SJSA1 (cell line): Measurements from ENCODE around the gene MRPS12. TPM values are rescaled to one million over a fixed set of nuclear protein-coding genes. Genes with fewer than 3 reads are reported as not detected.
"Not testable (repeated sequence)": the region's sequence is repeated elsewhere in the genome, so short reads cannot be mapped to it uniquely, and the experiment has no call there.

Experiments
- DNase-seq, 2 experiments: peaks; one replicate each; pipeline ENCODE4 v3.0.0-alpha.2; 2015 to 2020; ENCODE audit warnings: low spot score in 2 of 2, low read depth in 1 of 2
- H3K27ac ChIP-seq: fragments of 250-450 bp; sonication (Bioruptor Pico); 2 replicates; pipeline ENCODE4 v1.5.1; 2020; ENCODE audit warnings: mild to moderate bottlenecking, moderate library complexity
- H3K27me3 ChIP-seq: fragments of 250-450 bp; sonication (Bioruptor Pico); replicated peaks from 2 replicates; pipeline ENCODE4 v1.5.1; 2020; ENCODE audit warnings: mild to moderate bottlenecking, moderate library complexity
- H3K36me3 ChIP-seq: fragments of 250-450 bp; sonication (Bioruptor Pico); 2 replicates; pipeline ENCODE4 v1.5.1; 2020; ENCODE audit warnings: mild to moderate bottlenecking
- H3K4me1 ChIP-seq: fragments of 250-450 bp; sonication (Bioruptor Pico); replicated peaks from 2 replicates; pipeline ENCODE4 v1.6.1; 2021; ENCODE audit warnings: mild to moderate bottlenecking
- H3K4me3 ChIP-seq: fragments of 250-450 bp; sonication (Bioruptor Pico); 2 replicates; pipeline ENCODE4 v1.5.1; 2020; ENCODE audit warnings: mild to moderate bottlenecking
- H3K9me3 ChIP-seq: fragments of 250-450 bp; sonication (Bioruptor Pico); replicated peaks from 2 replicates; pipeline ENCODE4 v1.5.1; 2020; ENCODE audit warnings: mild to moderate bottlenecking
- total RNA-seq: library from RNA; depleted of rRNA; stranded (reverse); fragments of >200 nt; shearing (Covaris generic); gene quantifications from 2 replicates; pipeline ENCODE4 v1.2.3, GENCODE V29; 2014

The MRPS12 gene
- total RNA-seq, 1 experiment from 2014 or later, result 60.6 TPM

DNA sequence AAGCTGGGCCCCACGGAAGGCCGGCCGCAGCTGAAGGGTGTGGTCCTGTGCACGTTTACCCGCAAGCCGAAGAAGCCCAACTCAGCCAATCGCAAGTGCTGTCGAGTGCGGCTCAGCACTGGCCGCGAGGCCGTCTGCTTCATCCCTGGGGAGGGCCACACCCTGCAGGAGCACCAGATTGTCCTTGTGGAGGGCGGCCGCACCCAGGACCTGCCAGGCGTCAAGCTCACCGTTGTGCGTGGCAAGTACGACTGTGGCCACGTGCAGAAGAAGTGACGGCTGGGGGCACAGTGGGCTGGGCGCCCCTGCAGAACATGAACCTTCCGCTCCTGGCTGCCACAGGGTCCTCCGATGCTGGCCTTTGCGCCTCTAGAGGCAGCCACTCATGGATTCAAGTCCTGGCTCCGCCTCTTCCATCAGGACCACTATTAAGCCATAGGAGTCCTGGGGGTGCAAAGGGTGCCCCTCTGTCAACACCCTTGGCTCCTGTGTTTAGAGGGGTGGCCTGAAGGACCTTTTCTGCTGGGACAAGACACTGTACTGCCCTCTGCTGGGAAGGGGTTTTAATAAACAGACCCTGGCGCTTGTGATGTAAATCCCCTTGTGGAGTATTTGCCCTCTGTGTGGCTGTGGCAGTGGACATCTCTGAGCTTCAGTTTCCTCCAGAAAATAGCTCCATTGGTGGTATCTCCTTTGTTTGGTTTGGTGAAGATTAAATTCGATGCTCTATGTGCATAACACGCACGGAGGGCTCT lies 1.9 kb downstream of the MRPS12 start:
- H3K36me3 ChIP-seq, result peaks cover 24% of the 10 kb centered on the region
- H3K27ac ChIP-seq, result no peak overlapping the region
- no peak for DNase-seq
- H3K27me3 ChIP-seq, result no peaks in the 10 kb centered on the region
- H3K4me1 ChIP-seq, result 0 out of 2 replicates have a peak, but pooled peaks cover 9% of the 10 kb centered on the region
- no peak overlapping the region for H3K4me3 ChIP-seq
- H3K9me3 ChIP-seq, result 0 out of 2 replicates have a peak, but pooled peaks cover 4% of the 10 kb centered on the region

- Histone ChIP-seq H3K27ac (no peak overlapping the region), H3K9me3 (0 out of 2 replicates have a peak, but pooled peaks cover 4% of the 10 kb centered on the region), H3K36me3 (peaks cover 24% of the 10 kb centered on the region), H3K4me3 (no peak overlapping the region), H3K4me1 (0 out of 2 replicates have a peak, but pooled peaks cover 9% of the 10 kb centered on the region), H3K27me3 (no peaks in the 10 kb centered on the region)
- DNase-seq, result no peak
Observed at GRCh38 chr19:38933544-38933943, 2.8 kb downstream of the MRPS12 start.

DNA sequence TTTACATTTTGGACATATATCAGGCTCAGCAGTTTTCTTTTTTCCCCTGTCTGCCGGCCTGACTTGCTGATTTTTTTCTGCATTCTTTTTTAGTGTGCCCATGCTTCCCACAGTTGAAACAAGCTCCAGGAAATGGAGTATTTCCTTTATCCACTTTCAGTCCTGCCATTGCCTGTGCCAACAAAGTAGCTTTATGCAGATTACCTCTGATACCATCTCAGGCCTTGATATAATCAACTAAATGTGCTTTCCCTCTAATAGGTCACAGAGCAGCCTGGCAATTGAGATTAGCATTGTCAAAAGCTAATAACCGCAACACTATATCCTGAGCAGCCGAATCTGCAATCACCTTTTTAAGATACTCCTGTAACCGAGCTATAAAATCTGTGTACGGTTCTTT lies 9.2 kb downstream of the MRPS12 start:
- no peak for DNase-seq
- no peaks in the 10 kb centered on the region for H3K27me3 ChIP-seq
- 0 out of 2 replicates have a peak, but pooled peaks cover 1% of the 10 kb centered on the region for H3K9me3 ChIP-seq
- no peaks in the 10 kb centered on the region for H3K36me3 ChIP-seq
- H3K4me3 ChIP-seq, result no peak overlapping the region
- H3K27ac ChIP-seq, result no peak overlapping the region
- no peaks in the 10 kb centered on the region for H3K4me1 ChIP-seq

DNA sequence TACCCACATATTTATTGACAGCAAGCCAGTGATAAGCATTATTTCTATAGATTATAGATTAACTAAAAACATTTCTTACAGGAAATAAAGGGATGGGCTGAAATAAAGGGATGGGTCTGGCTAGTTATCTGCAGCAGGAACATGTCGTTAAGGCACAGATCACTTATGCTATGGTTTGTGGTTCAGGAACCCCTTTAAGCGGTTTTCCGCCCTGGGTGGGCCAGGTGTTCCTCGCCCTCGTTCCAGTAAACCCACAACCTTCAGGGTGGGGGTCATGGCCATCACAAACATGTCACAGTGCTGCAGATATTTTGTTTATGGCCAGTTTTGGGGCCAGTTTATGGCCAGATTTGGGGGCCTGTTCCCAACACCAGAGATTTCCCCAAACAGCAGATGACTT lies 10.7 kb downstream of the MRPS12 start:
- H3K4me1 ChIP-seq, H3K9me3 ChIP-seq, DNase-seq, H3K36me3 ChIP-seq, H3K27ac ChIP-seq, H3K27me3 ChIP-seq, H3K4me3 ChIP-seq: not testable (repeated sequence)

GRCh38 chr19:38941979-38942378 lies 11.2 kb downstream of the MRPS12 start:
- Histone ChIP-seq H3K36me3 (no peaks in the 10 kb centered on the region), H3K27me3 (no peaks in the 10 kb centered on the region), H3K9me3 (no peaks in the 10 kb centered on the region), H3K4me3 (no peak overlapping the region), H3K4me1 (no peaks in the 10 kb centered on the region), H3K27ac (no peak overlapping the region)
- DNase-seq, result no peak

GRCh38 chr19:38942471-38943181 lies 11.9 kb downstream of the MRPS12 start:
- no peak overlapping the region for H3K4me3 ChIP-seq

GRCh38 chr19:38944981-38945506 lies 14.3 kb downstream of the MRPS12 start:
- no peak for DNase-seq
- Histone ChIP-seq H3K4me1 (no peaks in the 10 kb centered on the region), H3K9me3 (no peaks in the 10 kb centered on the region), H3K4me3 (no peak overlapping the region), H3K27me3 (no peaks in the 10 kb centered on the region), H3K27ac (no peak overlapping the region), H3K36me3 (no peaks in the 10 kb centered on the region)

More at GRCh38 chr19:38942471-38943181, 11.9 kb downstream of the MRPS12 start:
- Histone ChIP-seq H3K4me1 (no peaks in the 10 kb centered on the region), H3K36me3 (no peaks in the 10 kb centered on the region), H3K9me3 (no peaks in the 10 kb centered on the region), H3K27me3 (no peaks in the 10 kb centered on the region), H3K27ac (no peak overlapping the region)
- DNase-seq, result no peak

- Histone ChIP-seq H3K27ac (no peak overlapping the region), H3K9me3 (no peaks in the 10 kb centered on the region), H3K4me3 (no peak overlapping the region), H3K36me3 (no peaks in the 10 kb centered on the region), H3K4me1 (no peaks in the 10 kb centered on the region), H3K27me3 (no peaks in the 10 kb centered on the region)
- DNase-seq, result no peak
Observed at GRCh38 chr19:38945562-38946228, 15.0 kb downstream of the MRPS12 start.

DNA sequence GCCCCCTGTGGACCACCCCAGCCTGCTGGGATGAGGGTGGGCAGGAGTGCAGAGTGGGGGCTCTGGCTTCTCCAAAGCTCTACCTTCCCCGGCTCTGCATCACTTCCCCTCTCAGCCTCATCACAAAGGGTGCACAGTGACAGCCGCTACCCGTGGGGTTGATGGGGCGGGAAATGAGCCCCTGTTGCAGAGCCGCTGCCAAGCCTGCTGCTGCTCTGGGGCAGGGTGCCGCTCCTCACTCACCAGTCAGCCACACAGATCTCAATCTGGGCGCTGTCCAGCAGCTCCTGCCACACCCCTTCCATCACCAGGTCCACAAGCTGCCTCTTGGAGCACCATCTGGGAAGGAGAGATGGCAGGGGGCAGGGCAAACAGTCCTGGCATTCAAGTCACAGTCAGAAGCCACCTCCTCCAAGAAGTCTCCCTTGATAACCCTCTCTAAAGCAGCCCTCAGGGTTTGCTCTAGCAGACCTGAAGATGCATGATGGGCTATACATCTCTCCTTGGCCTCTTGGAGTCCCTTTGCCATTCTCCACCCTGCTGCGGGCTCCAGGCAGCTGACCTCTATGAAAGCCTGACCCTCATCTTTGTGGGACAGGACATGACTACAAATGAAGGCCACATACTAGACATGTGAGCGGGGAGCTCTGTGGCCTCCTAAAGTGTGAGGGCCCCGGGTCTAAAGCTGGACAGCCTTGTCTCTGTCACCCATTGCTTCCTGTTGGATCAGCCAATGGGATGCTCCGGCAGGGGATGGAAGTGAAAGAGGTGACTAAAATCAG lies 15.7 kb downstream of the MRPS12 start:
- Histone ChIP-seq H3K9me3 (no peaks in the 10 kb centered on the region), H3K4me3 (no peak overlapping the region), H3K27me3 (no peaks in the 10 kb centered on the region), H3K27ac (no peak overlapping the region), H3K36me3 (no peaks in the 10 kb centered on the region), H3K4me1 (no peaks in the 10 kb centered on the region)
- DNase-seq, result no peak

- Histone ChIP-seq H3K9me3 (no peaks in the 10 kb centered on the region), H3K27me3 (no peaks in the 10 kb centered on the region), H3K4me3 (no peak overlapping the region), H3K27ac (no peak overlapping the region), H3K36me3 (no peaks in the 10 kb centered on the region), H3K4me1 (no peaks in the 10 kb centered on the region)
- peak in 1 of 2 experiments; percentile 68 for DNase-seq
Observed at GRCh38 chr19:38949580-38950367, 19.0 kb downstream of the MRPS12 start.

DNA sequence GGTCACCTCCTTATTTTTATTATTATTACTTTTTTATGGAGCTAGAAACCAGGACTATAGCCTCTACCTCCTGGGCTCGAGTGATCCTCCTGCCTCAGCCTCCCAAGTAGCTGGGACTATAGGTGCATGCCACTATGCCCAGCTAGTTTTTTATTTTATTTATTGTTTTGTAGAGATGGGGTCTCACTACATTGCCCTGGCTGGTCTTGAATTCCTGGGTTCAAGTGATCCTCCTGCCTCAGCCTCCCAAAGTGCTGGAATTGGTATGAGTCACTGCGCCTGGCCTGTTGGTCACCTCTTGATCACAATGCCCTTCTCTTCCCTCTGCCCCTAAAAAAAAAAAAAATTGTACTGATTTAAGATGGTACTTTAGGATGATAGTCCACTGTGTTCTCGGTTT lies 20.4 kb downstream of the MRPS12 start:
- no peak overlapping the region for H3K27ac ChIP-seq
- H3K27me3 ChIP-seq, result no peaks in the 10 kb centered on the region
- H3K4me1 ChIP-seq, result no peaks in the 10 kb centered on the region
- no peak overlapping the region for H3K4me3 ChIP-seq
- H3K36me3 ChIP-seq, result no peaks in the 10 kb centered on the region
- H3K9me3 ChIP-seq, result no peaks in the 10 kb centered on the region
- DNase-seq, result no peak

DNA sequence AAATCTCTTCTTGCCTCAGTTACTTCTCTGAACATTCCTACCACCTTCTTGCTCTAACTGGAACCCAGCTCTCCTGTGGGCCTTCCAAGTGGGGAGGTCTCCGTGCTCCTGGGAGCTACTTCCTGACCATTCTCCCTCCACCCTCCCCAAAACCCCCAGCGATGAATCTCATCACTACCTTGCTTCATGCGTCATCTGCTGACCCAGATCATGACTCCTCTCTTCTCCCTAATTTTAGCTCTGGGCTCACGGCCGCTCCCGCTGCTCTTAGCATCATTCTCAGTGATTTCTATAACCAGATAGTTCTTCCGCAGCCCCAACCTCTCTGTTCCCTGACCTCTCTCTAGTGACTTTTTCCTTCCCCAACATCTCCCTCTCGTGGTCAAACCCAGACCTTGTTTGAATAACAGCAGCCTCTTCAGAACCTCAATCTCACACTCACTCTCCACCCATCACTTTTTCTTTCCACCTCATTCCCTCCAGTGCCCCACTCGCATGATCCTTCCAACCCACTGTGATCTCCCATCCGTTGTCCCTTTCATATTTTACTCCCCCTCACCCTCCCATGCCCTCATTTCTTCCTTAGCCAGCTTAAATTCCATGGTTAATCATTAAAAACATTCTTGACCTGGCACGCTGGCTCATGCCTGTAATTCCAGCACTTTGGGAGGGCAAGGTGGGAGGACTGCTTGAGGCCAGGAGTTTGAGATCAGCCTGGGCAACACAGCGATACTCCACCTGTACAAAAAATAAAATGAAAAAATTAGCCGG lies 21.8 kb downstream of the MRPS12 start:
- no peak overlapping the region for H3K4me3 ChIP-seq
- H3K27ac ChIP-seq, result no peak overlapping the region
- DNase-seq, result no peak
- no peaks in the 10 kb centered on the region for H3K9me3 ChIP-seq
- H3K27me3 ChIP-seq, result no peaks in the 10 kb centered on the region
- no peaks in the 10 kb centered on the region for H3K4me1 ChIP-seq
- H3K36me3 ChIP-seq, result no peaks in the 10 kb centered on the region
